ENCODE data around the gene SRSF3.
"Not testable (repeated sequence)": the region's sequence is repeated elsewhere in the genome, so short reads cannot be mapped to it uniquely, and the experiment has no call there.

The SRSF3 gene

GRCh38 chr6:36576578-36576977 is 17.6 kb upstream of the SRSF3 start:
- DNase-seq: no peak

GRCh38 chr6:36577301-36577700 is 16.9 kb upstream of the SRSF3 start:
- no peak for DNase-seq

GRCh38 chr6:36578030-36578429 is 16.1 kb upstream of the SRSF3 start:
- DNase-seq: no peak

- no peak for DNase-seq
Observed at GRCh38 chr6:36578431-36578830, 15.7 kb upstream of the SRSF3 start.

GRCh38 chr6:36580184-36580526 is 14.0 kb upstream of the SRSF3 start:
- no peak for DNase-seq

GRCh38 chr6:36581716-36582115 is 12.4 kb upstream of the SRSF3 start:
- no peak for DNase-seq

GRCh38 chr6:36586606-36587005 is 7.6 kb upstream of the SRSF3 start:
- no peak for DNase-seq

GRCh38 chr6:36589025-36589400 is 5.1 kb upstream of the SRSF3 start:
- DNase-seq: not testable (repeated sequence)

GRCh38 chr6:36590237-36590636 is 3.9 kb upstream of the SRSF3 start:
- no peak for DNase-seq

GRCh38 chr6:36592221-36592655 is 1.9 kb upstream of the SRSF3 start:
- no peak for DNase-seq

GRCh38 chr6:36593569-36594028 is 563 bp upstream of the SRSF3 start:
- DNase-seq: peak; percentile 45

- DNase-seq: no peak
Observed at GRCh38 chr6:36594816-36595643, 868 bp downstream of the SRSF3 start.

- no peak for DNase-seq
Observed at GRCh38 chr6:36596356-36596755, 2.2 kb downstream of the SRSF3 start.

GRCh38 chr6:36597775-36598174 is 3.6 kb downstream of the SRSF3 start:
- DNase-seq: no peak

GRCh38 chr6:36598326-36598725 is 4.2 kb downstream of the SRSF3 start:
- no peak for DNase-seq

- DNase-seq: no peak
Observed at GRCh38 chr6:36598739-36599318, 4.7 kb downstream of the SRSF3 start.

GRCh38 chr6:36599791-36600209 is 5.6 kb downstream of the SRSF3 start:
- DNase-seq: peak; percentile 49

GRCh38 chr6:36600564-36601146 is 6.5 kb downstream of the SRSF3 start:
- no peak for DNase-seq

GRCh38 chr6:36601818-36602217 is 7.7 kb downstream of the SRSF3 start:
- DNase-seq: not testable (repeated sequence)

- no peak for DNase-seq
Observed at GRCh38 chr6:36603222-36604089, 9.3 kb downstream of the SRSF3 start.

GRCh38 chr6:36604090-36605060 is 10.2 kb downstream of the SRSF3 start:
- no peak for DNase-seq

GRCh38 chr6:36605143-36605542 is 11.0 kb downstream of the SRSF3 start:
- no peak for DNase-seq
